Mucosa of stomach (tissue), 1 donor: ENCODE measurements around the gene CSNK1A1.
"Not testable (repeated sequence)": the region's sequence is repeated elsewhere in the genome, so short reads cannot be mapped to it uniquely, and the experiment has no call there.

Source experiments
- H3K27me3 ChIP-seq: one replicate; pipeline ENCODE4 v1.7.0; 2013; ENCODE audit warnings: mild to moderate bottlenecking, low read length; ENCODE audit not compliant: control insufficient read depth, insufficient read depth
- H3K36me3 ChIP-seq: one replicate; pipeline ENCODE4 v1.7.0; 2013; ENCODE audit warnings: low read length; ENCODE audit not compliant: control insufficient read depth, insufficient read depth
- H3K4me1 ChIP-seq: one replicate; pipeline ENCODE4 v1.7.0; 2013; ENCODE audit warnings: mild to moderate bottlenecking, low read length; ENCODE audit not compliant: control insufficient read depth, insufficient read depth
- H3K4me3 ChIP-seq: one replicate; pipeline ENCODE4 v1.7.0; 2013; ENCODE audit warnings: low read length
- H3K9ac ChIP-seq: one replicate; pipeline ENCODE4 v1.7.0; 2013; ENCODE audit warnings: mild to moderate bottlenecking, low read length, moderate library complexity
- H3K9me3 ChIP-seq: one replicate; pipeline ENCODE4 v1.7.0; 2013; ENCODE audit warnings: mild to moderate bottlenecking, low read length, moderate library complexity; ENCODE audit not compliant: control insufficient read depth
- donor health status: Pancreatic carcinoma.

CSNK1A1 gene

DNA sequence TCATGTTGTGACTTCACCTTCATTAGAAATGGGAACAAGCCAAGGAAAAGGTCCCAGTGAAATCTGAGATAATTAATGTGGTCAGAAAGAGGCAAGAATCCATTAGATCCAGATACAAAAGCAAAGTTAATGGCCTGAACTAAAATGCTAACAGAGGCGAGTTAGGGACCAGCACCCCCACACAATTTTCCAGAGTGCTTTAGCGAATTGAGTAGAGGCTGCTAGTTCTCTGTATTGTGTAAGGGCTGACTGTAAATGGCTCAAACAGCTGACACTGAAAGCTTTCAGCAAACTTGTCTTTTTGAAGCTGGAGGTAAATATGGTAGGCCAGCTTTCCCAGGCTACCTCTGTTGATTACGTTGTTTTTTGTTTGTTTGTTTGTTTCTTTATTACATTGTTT is 75.5 kb downstream of the CSNK1A1 start:
- no peaks in the 10 kb centered on the region for H3K36me3 ChIP-seq
- no peak overlapping the region for H3K9ac ChIP-seq
- no peaks in the 10 kb centered on the region for H3K9me3 ChIP-seq
- no peak overlapping the region for H3K4me3 ChIP-seq
- peaks cover 35% of the 10 kb centered on the region for H3K4me1 ChIP-seq
- no peaks in the 10 kb centered on the region for H3K27me3 ChIP-seq

DNA sequence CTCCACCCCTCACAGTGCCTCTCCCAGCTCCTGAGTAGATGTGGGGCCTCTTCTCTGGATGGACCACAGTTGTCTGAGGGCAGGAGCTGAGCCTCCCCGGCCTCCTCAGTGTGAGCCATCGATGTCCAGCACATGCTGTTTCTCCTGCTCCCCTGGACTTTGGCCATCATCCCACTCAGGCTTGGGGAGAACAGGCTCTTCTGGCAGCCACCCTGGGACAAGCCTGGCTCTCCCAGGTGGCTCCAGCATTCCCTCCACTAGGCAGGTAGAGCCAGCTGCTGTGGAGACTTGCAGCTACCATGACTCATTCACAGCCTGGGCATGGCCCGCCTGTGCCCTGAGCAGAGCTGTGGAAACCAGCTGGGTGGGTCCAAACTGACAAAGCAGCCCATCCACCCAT is 77.0 kb downstream of the CSNK1A1 start:
- no peaks in the 10 kb centered on the region for H3K36me3 ChIP-seq
- no peaks in the 10 kb centered on the region for H3K9me3 ChIP-seq
- peaks cover 36% of the 10 kb centered on the region for H3K4me1 ChIP-seq
- no peak overlapping the region for H3K4me3 ChIP-seq
- H3K9ac ChIP-seq: no peak overlapping the region
- no peaks in the 10 kb centered on the region for H3K27me3 ChIP-seq

DNA sequence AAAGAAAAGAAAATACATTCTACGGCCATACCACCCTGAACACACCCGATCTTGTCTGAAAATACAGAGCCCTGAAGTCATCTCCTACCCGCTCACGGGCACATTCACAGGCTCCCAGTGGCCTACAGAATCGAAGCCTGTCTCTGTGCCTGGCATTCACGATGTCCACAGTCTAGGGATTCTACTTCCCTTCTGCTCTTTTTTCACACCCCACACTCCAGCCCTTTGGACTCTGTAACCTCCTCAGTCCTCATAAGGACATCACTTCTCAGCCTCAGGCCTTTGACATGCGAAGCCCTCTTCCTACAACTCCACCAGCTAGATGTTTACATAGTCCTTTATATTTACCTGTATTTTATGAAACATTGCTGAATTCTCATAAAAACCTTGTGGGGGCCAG is 77.8 kb downstream of the CSNK1A1 start:
- peaks cover 36% of the 10 kb centered on the region for H3K4me1 ChIP-seq
- no peaks in the 10 kb centered on the region for H3K36me3 ChIP-seq
- H3K4me3 ChIP-seq: no peak overlapping the region
- H3K27me3 ChIP-seq: no peaks in the 10 kb centered on the region
- H3K9me3 ChIP-seq: no peaks in the 10 kb centered on the region
- H3K9ac ChIP-seq: no peak overlapping the region

DNA sequence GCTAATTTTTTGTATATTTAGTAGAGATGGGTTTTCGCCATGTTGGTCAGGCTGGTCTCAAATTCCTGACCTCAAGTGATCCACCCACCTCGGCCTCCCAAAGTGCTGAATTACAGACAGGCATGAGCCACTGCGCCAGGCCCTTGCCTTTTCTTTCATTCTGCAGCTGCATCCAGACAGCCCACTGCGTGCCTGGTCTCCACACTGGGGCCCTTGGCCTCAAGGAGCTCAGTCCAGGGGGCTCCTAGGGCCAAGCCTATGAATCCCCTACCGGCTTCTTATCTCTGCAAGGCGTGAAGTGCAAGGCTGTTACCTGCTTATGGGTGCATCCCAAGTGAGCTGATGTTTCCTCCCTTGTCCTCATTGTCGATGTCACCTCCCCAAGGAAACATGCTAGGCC is 78.8 kb downstream of the CSNK1A1 start:
- Histone ChIP-seq H3K27me3 (no peaks in the 10 kb centered on the region), H3K36me3 (no peaks in the 10 kb centered on the region), H3K9me3 (no peaks in the 10 kb centered on the region), H3K4me1 (peaks cover 36% of the 10 kb centered on the region), H3K9ac (no peak overlapping the region), H3K4me3 (no peak overlapping the region)

DNA sequence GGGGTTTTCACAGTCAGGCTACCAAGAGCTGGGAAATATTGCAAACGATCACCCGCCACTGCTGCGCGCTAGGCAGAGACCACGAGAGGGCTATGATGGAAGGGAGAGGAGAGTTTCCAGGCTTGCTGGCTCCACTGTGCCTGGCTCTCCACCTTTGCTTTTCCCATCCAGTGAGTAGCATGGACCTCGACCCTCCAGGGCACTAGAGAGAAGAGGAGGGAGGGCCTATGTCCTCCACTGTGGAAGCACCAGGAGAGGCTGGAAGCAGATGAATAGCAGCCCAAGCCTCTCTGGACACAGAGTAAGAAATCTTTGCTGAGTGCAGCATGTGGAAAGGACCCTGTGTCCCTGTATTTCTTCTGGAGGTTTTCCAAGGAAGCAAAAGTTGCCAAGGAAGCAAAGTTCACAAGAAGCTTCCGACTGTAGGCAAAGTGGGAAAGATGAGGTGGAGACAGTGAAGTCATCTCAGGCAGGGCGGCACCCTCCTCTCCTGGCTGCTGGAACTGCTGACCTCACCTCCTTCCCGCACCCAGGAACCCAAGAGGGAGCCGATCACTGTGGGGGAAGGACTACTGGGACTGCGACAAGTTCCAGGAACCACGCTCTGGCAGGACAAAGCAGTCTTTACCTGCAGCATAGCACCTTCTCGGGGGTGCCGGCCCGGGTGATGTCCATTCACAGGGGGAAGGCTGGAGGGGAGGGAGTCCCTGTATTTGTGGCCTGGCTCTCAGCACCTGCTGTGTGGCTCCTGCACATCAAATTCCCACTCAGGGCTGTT is 79.6 kb downstream of the CSNK1A1 start:
- H3K36me3 ChIP-seq: no peaks in the 10 kb centered on the region
- no peaks in the 10 kb centered on the region for H3K9me3 ChIP-seq
- no peak overlapping the region for H3K4me3 ChIP-seq
- H3K27me3 ChIP-seq: no peaks in the 10 kb centered on the region
- H3K4me1 ChIP-seq: peaks cover 41% of the 10 kb centered on the region
- peak overlapping the region; percentile 27 for H3K9ac ChIP-seq

DNA sequence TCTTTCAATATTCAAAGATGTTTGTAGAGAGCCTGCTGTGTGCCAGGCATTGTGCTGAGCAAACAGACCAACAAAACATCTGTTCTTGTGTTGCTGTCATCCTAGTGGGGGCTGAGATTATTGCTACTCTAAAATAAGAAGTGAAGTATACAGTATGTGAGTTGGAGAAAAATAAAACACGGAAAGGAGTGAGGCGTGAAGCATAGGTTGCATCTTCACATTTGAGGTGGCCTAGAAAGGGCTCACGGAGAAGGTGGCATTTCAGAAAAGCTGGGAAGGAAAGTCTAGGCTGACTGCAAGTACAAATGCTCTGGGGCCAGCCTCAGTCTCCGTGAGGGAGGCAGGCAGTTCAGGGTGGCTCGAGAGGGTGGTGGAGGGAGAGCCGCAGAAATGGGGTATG is 80.3 kb downstream of the CSNK1A1 start:
- Histone ChIP-seq H3K9ac (no peak overlapping the region), H3K4me1 (peaks cover 46% of the 10 kb centered on the region), H3K36me3 (no peaks in the 10 kb centered on the region), H3K9me3 (no peaks in the 10 kb centered on the region), H3K27me3 (no peaks in the 10 kb centered on the region), H3K4me3 (no peak overlapping the region)

DNA sequence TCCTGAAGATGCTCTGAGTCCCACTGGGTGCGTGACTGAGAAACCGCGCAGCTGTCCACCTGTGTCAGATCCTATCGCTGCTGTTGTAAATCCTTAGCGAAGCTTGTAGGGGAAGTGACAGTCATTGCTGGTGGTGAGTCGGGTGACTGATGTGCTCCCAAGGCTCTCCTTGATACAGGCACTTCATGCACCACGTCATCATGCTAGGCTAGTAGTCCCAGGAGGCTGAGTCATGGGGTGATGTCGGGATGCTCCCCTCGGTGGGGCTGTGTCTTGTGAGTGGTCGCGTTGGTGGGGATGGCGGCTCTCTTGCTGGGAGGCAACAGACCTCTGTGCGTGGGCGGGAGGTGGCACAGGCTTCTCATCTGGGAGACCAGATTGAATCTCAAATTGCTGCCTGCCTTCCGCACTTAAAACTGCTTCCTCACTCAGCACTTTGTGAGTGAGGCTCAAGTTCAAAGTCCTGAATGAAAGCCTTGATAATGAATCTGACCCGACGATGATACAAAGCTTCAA is 84.7 kb downstream of the CSNK1A1 start:
- H3K9me3 ChIP-seq: no peaks in the 10 kb centered on the region
- H3K27me3 ChIP-seq: no peaks in the 10 kb centered on the region
- H3K4me3 ChIP-seq: no peak overlapping the region
- no peaks in the 10 kb centered on the region for H3K36me3 ChIP-seq
- H3K9ac ChIP-seq: no peak overlapping the region
- peaks cover 27% of the 10 kb centered on the region for H3K4me1 ChIP-seq

DNA sequence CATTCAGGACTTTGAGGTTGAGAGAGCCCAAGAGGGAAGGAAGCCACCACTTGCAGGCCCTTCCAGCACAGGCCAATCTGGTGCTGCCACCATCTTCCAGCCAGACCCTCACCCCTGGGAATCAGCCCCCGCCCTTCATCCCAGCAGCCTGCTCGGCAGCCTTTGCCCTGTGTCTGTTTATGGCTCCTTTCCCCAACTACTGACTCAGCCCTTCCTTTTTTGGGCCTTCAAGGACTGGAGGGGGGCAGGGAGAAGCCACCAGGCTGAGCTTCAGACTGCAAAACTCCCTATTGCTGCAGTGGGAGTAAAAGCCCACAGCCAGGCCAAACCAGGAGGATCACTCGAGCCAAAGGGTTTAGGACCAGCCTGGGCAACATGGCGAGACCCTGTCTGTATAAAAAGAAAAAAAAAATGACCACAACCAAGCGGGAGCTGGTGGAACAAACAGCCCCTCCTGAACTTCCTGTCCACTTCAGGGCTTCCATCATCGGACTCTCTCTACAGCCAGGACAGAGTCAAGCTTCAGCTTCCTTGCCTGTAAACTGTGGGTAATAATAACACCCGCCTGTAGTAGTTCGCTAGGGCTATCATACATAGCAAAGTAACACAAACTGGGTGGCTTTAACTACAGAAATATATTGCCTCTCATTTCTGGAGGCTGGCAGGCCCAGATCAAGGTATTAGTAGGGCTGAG is 86.3 kb downstream of the CSNK1A1 start:
- Histone ChIP-seq H3K9me3 (no peaks in the 10 kb centered on the region), H3K27me3 (no peaks in the 10 kb centered on the region), H3K4me3 (no peak overlapping the region), H3K4me1 (peaks cover 19% of the 10 kb centered on the region), H3K36me3 (no peaks in the 10 kb centered on the region), H3K9ac (no peak overlapping the region)

DNA sequence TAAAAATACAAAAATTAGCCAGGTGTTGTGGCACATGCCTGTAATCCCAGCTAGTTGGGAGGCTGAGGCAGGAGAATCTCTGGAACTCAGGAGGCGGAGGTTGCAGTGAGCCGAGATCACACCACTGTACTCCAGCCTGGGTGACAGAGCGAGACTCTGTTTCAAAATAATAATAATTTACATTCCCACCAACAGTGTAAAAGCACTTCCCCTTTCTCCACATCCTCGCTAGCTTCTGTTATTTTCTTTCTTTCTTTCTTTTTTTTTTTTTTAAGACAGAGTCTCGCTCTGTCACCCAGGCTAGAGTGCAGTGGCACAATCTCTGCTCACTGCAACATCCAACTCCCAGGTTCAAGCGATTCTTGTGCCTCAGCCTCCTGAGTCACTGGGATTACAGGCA is 89.3 kb downstream of the CSNK1A1 start:
- H3K9me3 ChIP-seq, H3K4me3 ChIP-seq, H3K9ac ChIP-seq, H3K36me3 ChIP-seq, H3K27me3 ChIP-seq: not testable (repeated sequence)
- H3K4me1 ChIP-seq: peaks cover 17% of the 10 kb centered on the region

DNA sequence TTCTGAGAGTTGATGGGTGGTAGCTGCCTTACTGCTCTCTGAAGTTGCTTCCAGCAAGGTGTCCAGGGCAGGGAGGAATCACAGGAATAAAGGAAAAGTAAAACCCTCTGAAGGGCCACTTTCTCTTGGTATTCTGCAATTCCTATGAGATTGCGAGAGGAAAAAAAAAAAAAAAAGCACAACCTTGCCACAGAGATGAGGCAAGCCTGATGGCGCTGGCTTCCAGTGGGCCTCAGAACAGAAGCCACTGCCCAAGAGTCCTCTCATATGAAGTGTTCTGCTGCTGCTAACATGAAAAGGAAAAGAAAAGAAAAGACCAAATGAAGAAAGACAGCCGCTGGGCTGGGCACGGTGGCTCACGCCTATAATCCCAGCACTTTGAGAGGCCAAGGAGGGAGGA is 91.3 kb downstream of the CSNK1A1 start:
- no peak overlapping the region for H3K4me3 ChIP-seq
- H3K27me3 ChIP-seq: no peaks in the 10 kb centered on the region
- H3K36me3 ChIP-seq: no peaks in the 10 kb centered on the region
- H3K9me3 ChIP-seq: no peaks in the 10 kb centered on the region
- peaks cover 18% of the 10 kb centered on the region for H3K4me1 ChIP-seq
- no peak overlapping the region for H3K9ac ChIP-seq

DNA sequence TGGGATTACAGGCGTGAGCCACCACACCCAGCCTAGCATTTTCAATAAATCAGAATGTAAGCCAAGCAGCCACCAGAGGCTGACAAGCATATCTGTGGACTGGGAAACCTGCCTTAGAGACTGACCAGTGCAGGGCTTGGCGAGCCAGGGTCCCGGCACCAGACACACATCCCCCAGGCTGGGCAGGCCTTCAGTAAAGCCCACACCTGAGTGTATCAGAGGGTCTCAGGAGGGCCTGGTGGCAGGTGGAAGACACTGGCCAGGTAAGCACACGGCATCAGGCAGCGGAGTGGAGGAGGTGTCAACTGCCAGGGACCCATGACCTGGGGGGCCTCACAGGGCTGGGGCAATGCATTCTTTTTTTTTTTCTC is 93.9 kb downstream of the CSNK1A1 start:
- Histone ChIP-seq H3K4me1 (peaks cover 35% of the 10 kb centered on the region), H3K36me3 (no peaks in the 10 kb centered on the region), H3K9me3 (no peaks in the 10 kb centered on the region), H3K9ac (no peak overlapping the region), H3K4me3 (no peak overlapping the region), H3K27me3 (no peaks in the 10 kb centered on the region)

DNA sequence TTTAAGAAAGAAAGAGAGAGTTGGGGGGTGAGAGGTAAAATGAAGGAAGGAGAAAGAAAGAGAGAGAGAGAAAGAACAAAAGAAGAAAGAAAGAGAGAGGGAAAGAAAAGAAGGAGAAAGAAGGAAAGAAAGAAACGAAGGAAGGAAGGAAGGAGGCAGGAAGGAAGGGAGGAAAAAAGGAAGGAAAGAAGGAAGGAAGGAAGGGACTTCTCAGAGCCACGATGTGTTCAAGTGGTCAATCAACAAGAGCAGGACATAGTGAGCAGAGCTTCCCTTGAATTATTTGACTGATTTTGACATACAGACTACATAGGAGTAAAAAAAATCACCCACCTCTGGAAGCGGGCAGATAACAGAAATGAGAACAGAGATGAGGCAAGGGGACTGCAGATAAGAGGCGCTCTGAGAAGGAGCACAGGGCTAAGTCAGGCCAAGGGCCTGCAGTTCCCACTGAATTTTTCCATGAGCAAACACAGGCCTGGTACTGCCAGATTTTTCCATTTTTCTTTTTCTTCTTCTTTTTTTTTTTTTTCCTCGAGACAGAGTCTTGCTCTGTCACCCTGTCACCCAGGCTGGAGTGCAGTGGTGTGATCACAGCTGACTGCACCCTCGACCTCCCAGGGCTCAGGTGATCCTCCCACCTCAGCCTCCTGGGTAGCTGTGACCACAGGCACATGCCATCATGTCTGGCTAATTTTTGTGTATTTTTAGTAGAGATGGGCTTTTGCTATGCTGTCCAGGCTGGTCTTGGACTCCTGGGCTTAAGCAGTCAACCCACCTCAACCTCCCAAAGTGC is 94.4 kb downstream of the CSNK1A1 start:
- no peaks in the 10 kb centered on the region for H3K36me3 ChIP-seq
- H3K9ac ChIP-seq: no peak overlapping the region
- H3K27me3 ChIP-seq: no peaks in the 10 kb centered on the region
- H3K4me1 ChIP-seq: peaks cover 41% of the 10 kb centered on the region
- no peak overlapping the region for H3K4me3 ChIP-seq
- H3K9me3 ChIP-seq: no peaks in the 10 kb centered on the region
